Osteoblast (primary cell): ENCODE data around the gene FAM110C. TPM values are rescaled to one million over a fixed set of nuclear protein-coding genes. Genes with fewer than 3 reads are reported as not detected.
"Not testable (repeated sequence)": the region's sequence is repeated elsewhere in the genome, so short reads cannot be mapped to it uniquely, and the experiment has no call there.

Experiments used
- DNase-seq: peaks from one replicate; pipeline ENCODE4 v3.0.0; 2011; ENCODE audit warnings: low spot score, mixed read lengths; ENCODE audit not compliant: insufficient read length; ENCODE audit errors: missing footprints
- H2AFZ ChIP-seq: 2 replicates; pipeline ENCODE4 v1.6.0; 2011; ENCODE audit warnings: mild to moderate bottlenecking, low read length
- H3K27ac ChIP-seq: 2 replicates; pipeline ENCODE4 v1.5.1; 2011; ENCODE audit warnings: mild to moderate bottlenecking, low read depth, low read length, moderate library complexity
- H3K27me3 ChIP-seq: 2 replicates; pipeline ENCODE4 v1.6.0; 2012; ENCODE audit warnings: mild to moderate bottlenecking, control low read depth, inconsistent platforms, low read length, moderate library complexity; ENCODE audit not compliant: insufficient read depth
- H3K36me3 ChIP-seq: 2 replicates; pipeline ENCODE4 v1.5.1; 2011; ENCODE audit warnings: mild to moderate bottlenecking, low read length, control low read depth, moderate library complexity; ENCODE audit not compliant: insufficient read depth
- H3K4me1 ChIP-seq: 2 replicates; pipeline ENCODE4 v1.5.1; 2011; ENCODE audit warnings: mild to moderate bottlenecking, low read length, control low read depth, moderate library complexity; ENCODE audit not compliant: insufficient read depth
- H3K4me2 ChIP-seq: 2 replicates; pipeline ENCODE4 v1.6.0; 2011; ENCODE audit warnings: mild to moderate bottlenecking, low read length; ENCODE audit not compliant: insufficient read depth
- H3K4me3 ChIP-seq: fragments of 200-600 bp; sonication (generic); 3 replicates; pipeline ENCODE4 v1.5.1; 2012; ENCODE audit warnings: mild to moderate bottlenecking, low read length, inconsistent platforms; ENCODE audit not compliant: insufficient read depth
- H3K79me2 ChIP-seq: 2 replicates; pipeline ENCODE4 v1.6.0; 2012; ENCODE audit warnings: mild to moderate bottlenecking, low read length, control low read depth, inconsistent platforms; ENCODE audit not compliant: insufficient read depth
- H3K9me3 ChIP-seq: 2 replicates; pipeline ENCODE4 v1.5.1; 2011; ENCODE audit warnings: low read depth, low read length, control low read depth
- H4K20me1 ChIP-seq: 2 replicates; pipeline ENCODE4 v1.6.0; 2012; ENCODE audit warnings: mild to moderate bottlenecking, low read length, control low read depth; ENCODE audit not compliant: insufficient read depth
- total RNA-seq: library from RNA; depleted of rRNA; stranded (reverse); fragments of >200 nt; gene quantifications from 2 replicates; pipeline ENCODE4 v1.2.3, GENCODE V29; 2012
- TF ChIP-seq, protein P1 (sequence below): IDR thresholded peaks from 2 replicates; pipeline ENCODE4 v1.5.1; 2011; ENCODE audit warnings: mild to moderate bottlenecking, low read depth, low read length, moderate library complexity; ENCODE audit errors: extremely low read depth

The FAM110C gene
- total RNA-seq, 1 donor: not detected

DNA sequence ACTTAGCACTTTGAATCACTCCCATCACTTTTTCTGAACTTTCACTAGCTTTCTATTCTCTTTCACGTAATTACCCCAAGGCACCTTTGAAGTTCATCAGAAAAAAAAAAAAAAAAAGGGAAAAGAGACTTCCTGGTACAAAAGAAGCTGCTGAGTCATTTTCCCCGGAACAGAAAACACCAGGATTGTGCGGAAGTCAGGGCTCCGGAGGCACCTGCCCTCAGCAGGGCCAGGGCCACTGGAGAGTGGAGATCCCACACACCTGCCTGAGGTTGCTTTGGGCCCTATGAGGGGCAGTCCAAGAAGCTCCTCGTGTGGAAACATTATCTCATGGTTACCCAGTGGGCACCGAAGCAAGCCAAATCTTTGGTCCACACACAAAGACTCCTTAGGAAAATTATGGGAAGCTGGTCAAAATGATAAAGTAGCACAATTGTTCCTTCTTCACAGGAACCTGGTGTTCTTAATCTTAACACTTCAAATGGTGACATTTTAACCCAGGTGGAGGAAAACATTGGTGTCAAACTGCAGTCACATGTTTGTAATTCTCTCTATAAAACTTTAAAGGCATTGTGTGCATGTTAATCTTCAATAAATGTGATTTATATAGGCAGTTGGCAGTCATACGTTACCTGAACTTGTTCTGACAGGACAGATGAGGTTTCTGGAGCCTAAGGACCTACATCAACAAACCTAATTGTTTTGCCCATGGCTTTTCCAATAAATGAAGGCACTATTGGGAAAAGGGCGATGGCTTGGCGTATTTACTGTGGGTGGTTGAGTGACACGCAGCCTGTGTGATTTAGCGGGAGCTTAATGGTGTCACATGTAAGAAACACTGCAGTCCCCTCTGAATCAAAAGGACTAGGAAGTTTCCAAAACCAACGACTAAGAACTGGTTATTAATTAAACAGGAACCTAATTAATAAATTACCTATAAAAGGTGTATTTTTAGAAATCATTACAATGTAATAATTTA, 23.4 kb upstream of the FAM110C start:
- Histone ChIP-seq H3K27ac (no peak overlapping the region), H3K4me3 (no peak overlapping the region), H2AFZ (no peak overlapping the region), H3K4me2 (no peak overlapping the region), H3K9me3 (no peaks in the 10 kb centered on the region), H3K4me1 (no peaks in the 10 kb centered on the region), H3K36me3 (no peaks in the 10 kb centered on the region), H4K20me1 (no peaks in the 10 kb centered on the region), H3K79me2 (no peaks in the 10 kb centered on the region), H3K27me3 (no peaks in the 10 kb centered on the region)
- no peak for DNase-seq
- TF ChIP-seq, protein P1, sequence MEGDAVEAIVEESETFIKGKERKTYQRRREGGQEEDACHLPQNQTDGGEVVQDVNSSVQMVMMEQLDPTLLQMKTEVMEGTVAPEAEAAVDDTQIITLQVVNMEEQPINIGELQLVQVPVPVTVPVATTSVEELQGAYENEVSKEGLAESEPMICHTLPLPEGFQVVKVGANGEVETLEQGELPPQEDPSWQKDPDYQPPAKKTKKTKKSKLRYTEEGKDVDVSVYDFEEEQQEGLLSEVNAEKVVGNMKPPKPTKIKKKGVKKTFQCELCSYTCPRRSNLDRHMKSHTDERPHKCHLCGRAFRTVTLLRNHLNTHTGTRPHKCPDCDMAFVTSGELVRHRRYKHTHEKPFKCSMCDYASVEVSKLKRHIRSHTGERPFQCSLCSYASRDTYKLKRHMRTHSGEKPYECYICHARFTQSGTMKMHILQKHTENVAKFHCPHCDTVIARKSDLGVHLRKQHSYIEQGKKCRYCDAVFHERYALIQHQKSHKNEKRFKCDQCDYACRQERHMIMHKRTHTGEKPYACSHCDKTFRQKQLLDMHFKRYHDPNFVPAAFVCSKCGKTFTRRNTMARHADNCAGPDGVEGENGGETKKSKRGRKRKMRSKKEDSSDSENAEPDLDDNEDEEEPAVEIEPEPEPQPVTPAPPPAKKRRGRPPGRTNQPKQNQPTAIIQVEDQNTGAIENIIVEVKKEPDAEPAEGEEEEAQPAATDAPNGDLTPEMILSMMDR: no peak

DNA sequence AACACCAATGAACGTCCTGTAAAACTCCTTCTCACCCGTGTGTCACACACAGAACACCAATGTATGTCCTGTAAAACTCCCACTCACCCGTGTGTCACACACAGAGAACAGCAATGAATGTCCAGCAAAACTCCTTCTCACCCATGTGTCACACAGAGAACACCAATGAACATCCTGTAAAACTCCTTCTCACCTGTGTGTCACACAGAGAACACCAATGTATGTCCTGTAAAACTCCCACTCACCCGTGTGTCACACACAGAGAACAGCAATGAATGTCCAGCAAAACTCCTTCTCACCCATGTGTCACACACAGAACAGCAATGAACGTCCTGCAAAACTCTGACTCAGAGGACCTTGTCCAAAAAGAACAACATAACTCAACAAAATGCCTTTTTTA, 22.3 kb upstream of the FAM110C start:
- H3K4me1 ChIP-seq, H3K79me2 ChIP-seq, H4K20me1 ChIP-seq, H3K27ac ChIP-seq, DNase-seq, H3K4me2 ChIP-seq, H2AFZ ChIP-seq, H3K9me3 ChIP-seq, H3K27me3 ChIP-seq, H3K36me3 ChIP-seq, H3K4me3 ChIP-seq: not testable (repeated sequence)

DNA sequence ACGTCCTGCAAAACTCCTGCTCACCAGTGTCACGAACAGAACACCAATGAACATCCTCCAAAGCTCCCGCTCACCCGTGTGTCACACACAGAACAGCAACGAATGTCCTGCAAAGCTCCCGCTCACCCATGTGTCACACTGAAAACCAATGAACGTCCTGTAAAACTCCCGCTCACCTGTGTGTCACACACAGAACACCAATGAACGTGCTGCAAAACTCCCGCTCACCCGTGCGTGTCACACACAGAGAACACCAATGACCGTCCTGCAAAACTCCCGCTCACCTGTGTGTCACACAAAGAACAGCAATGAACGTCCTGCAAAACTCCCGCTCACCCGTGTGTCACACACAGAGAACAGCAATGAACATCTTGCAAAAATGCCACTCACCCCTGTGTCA, 20.5 kb upstream of the FAM110C start:
- Histone ChIP-seq H3K36me3 (no peaks in the 10 kb centered on the region), H3K27me3 (no peaks in the 10 kb centered on the region), H4K20me1 (no peaks in the 10 kb centered on the region), H2AFZ (no peak overlapping the region), H3K79me2 (no peaks in the 10 kb centered on the region), H3K4me2 (no peak overlapping the region), H3K4me3 (no peak overlapping the region), H3K27ac (no peak overlapping the region), H3K4me1 (no peaks in the 10 kb centered on the region), H3K9me3 (no peaks in the 10 kb centered on the region)
- TF ChIP-seq, protein P1: no peak
- no peak for DNase-seq

DNA sequence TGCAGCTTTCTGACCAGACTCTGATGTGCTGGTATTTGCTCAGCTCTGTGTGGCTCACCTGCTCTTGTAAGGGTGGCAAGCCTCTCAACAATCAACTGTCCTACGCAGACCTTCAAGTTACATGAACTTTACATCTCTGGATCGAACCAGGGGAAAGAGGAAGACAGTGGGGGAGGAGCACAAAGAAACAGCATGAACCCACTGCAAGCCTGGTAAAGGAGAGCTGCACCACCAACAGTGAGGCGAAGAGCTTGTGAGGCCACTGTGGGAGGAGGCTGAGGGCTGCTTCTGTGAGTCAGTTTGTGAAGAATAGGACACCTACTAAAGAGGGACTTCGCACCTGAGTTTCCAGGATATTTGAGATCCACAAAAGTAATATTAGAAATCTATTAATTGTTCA, 18.8 kb upstream of the FAM110C start:
- H3K4me1 ChIP-seq: no peaks in the 10 kb centered on the region

More for the DNA sequence above, 18.8 kb upstream of the FAM110C start:
- Histone ChIP-seq H3K27ac (no peak overlapping the region), H3K79me2 (no peaks in the 10 kb centered on the region), H4K20me1 (no peaks in the 10 kb centered on the region), H3K36me3 (no peaks in the 10 kb centered on the region), H2AFZ (no peak overlapping the region), H3K9me3 (peaks cover under 1% of the 10 kb centered on the region), H3K4me2 (no peak overlapping the region), H3K4me3 (no peak overlapping the region), H3K27me3 (no peaks in the 10 kb centered on the region)
- TF ChIP-seq, protein P1: no peak
- DNase-seq: no peak
